Activated CD4-positive, alpha-beta memory T cell treated with anti-CD3 and anti-CD28 coated beads, Interleukin-2, amount 10 ng/mL, durations not matched to agents 7 days and 5 days (primary cell): Measurements from ENCODE around the gene RNF145. TPM values are rescaled to one million over a fixed set of nuclear protein-coding genes. Genes with fewer than 3 reads are reported as not detected.
"Not testable (repeated sequence)": the region's sequence is repeated elsewhere in the genome, so short reads cannot be mapped to it uniquely, and the experiment has no call there.

Experiments used
- CTCF ChIA-PET: fragments of 350-600 bp; sonication (Branson Sonifier 250); formaldehyde crosslinking; loops from one replicate; lab custom pipeline; 2021; ENCODE audit warnings: antibody characterized with exemption, inconsistent platforms; lab: Charles Lee
- POLR2A ChIA-PET: fragments of 350-600 bp; sonication (Branson Sonifier 250); formaldehyde crosslinking; loops from one replicate; lab custom pipeline; 2021; ENCODE audit warnings: antibody characterized with exemption; lab: Charles Lee
- DNase-seq: peaks from one replicate; pipeline ENCODE4 v3.0.0-alpha.2; 2020
- H3K27ac Mint-ChIP-seq: one replicate; pipeline ENCODE4 v1.8.0; 2021; ENCODE audit warnings: mild to moderate bottlenecking, mixed read lengths
- H3K27me3 Mint-ChIP-seq: one replicate; pipeline ENCODE4 v1.8.0; 2021; ENCODE audit warnings: mixed read lengths
- H3K36me3 Mint-ChIP-seq: one replicate; pipeline ENCODE4 v1.8.0; 2021; ENCODE audit warnings: low read depth, mixed read lengths
- H3K4me1 Mint-ChIP-seq: one replicate; pipeline ENCODE4 v1.8.0; 2021; ENCODE audit warnings: mixed read lengths
- H3K4me3 Mint-ChIP-seq: one replicate; pipeline ENCODE4 v1.8.0; 2021; ENCODE audit warnings: mild to moderate bottlenecking, mixed read lengths
- H3K9me3 Mint-ChIP-seq: one replicate; pipeline ENCODE4 v1.8.0; 2021; ENCODE audit warnings: mixed read lengths
- total RNA-seq, 2 experiments: library from RNA; stranded (reverse); gene quantifications; one replicate each; pipeline ENCODE4 v1.2.3, GENCODE V29; 2021

The RNF145 gene
- total RNA-seq, 2 experiments from 2014 or later, result 126 to 127 TPM

GRCh38 chr5:159163701-159164046 is 45.7 kb downstream of the RNF145 start:
- CTCF ChIA-PET, result no interaction called here
- Mint-ChIP-seq H3K9me3 (no peaks in the 10 kb centered on the region), H3K36me3 (peaks cover 51% of the 10 kb centered on the region), H3K27ac (no peak overlapping the region), H3K4me3 (no peak overlapping the region), H3K27me3 (no peaks in the 10 kb centered on the region), H3K4me1 (peaks cover 23% of the 10 kb centered on the region)
- POLR2A ChIA-PET, result interaction anchor here (1.7 to 2.2 kb wide), 2 partner anchors 9 to 44 kb away, joined by 5 to 12 read pairs; no protein-coding TSS in a partner anchor
- no peak for DNase-seq

- ChIA-PET POLR2A (interaction anchor here (1.7 to 2.2 kb wide), 2 partner anchors 10 to 44 kb away, joined by 5 to 12 read pairs; no protein-coding TSS in a partner anchor), CTCF (no interaction called here)
- Mint-ChIP-seq H3K4me3 (no peak overlapping the region), H3K27ac (no peak overlapping the region), H3K36me3 (peaks cover 56% of the 10 kb centered on the region), H3K27me3 (no peaks in the 10 kb centered on the region), H3K4me1 (peaks cover 24% of the 10 kb centered on the region), H3K9me3 (no peaks in the 10 kb centered on the region)
- DNase-seq, result no peak
These were observed 46.2 kb downstream of the RNF145 start for GRCh38 chr5:159163027-159163700.

- H3K9me3 Mint-ChIP-seq, result no peaks in the 10 kb centered on the region
- no peak overlapping the region for H3K4me3 Mint-ChIP-seq
- no peaks in the 10 kb centered on the region for H3K27me3 Mint-ChIP-seq
- peaks cover 61% of the 10 kb centered on the region for H3K36me3 Mint-ChIP-seq
- ChIA-PET CTCF (interaction anchor here (0.8 kb wide), 1 partner anchor 155 kb away, joined by 4 read pairs; no protein-coding TSS in a partner anchor), POLR2A (interaction anchor here (0.9 to 2.2 kb wide), 2 partner anchors 46 to 251 kb away, joined by 3 to 12 read pairs; no protein-coding TSS in a partner anchor)
- no peak overlapping the region for H3K27ac Mint-ChIP-seq
- peaks cover 36% of the 10 kb centered on the region for H3K4me1 Mint-ChIP-seq
- DNase-seq, result no peak
These were observed 47.8 kb downstream of the RNF145 start for GRCh38 chr5:159161361-159162214.

- POLR2A ChIA-PET, result interaction anchor here (0.7 kb wide), 1 partner anchor 615 kb away, joined by 3 read pairs; no protein-coding TSS in a partner anchor
- not testable (repeated sequence) for H3K4me3 Mint-ChIP-seq, H3K27me3 Mint-ChIP-seq, DNase-seq, H3K9me3 Mint-ChIP-seq
- peaks cover 38% of the 10 kb centered on the region for H3K4me1 Mint-ChIP-seq
- peaks cover 68% of the 10 kb centered on the region for H3K36me3 Mint-ChIP-seq
- CTCF ChIA-PET, result interaction anchor here (2.2 to 3.7 kb wide), 3 partner anchors 39 to 829 kb away, joined by 17 to 55 read pairs (median 20); no protein-coding TSS in a partner anchor
- H3K27ac Mint-ChIP-seq, result peak overlapping the region; percentile 3
These were observed 50.7 kb downstream of the RNF145 start for GRCh38 chr5:159158553-159159091.

- Mint-ChIP-seq H3K4me1 (peaks cover 27% of the 10 kb centered on the region), H3K27ac (no peak overlapping the region), H3K4me3 (no peak overlapping the region), H3K27me3 (no peaks in the 10 kb centered on the region), H3K36me3 (peaks cover 60% of the 10 kb centered on the region), H3K9me3 (no peaks in the 10 kb centered on the region)
- no peak for DNase-seq
- POLR2A ChIA-PET, result interaction anchor here (1.4 to 1.6 kb wide), 2 partner anchors 37 to 51 kb away, joined by 4 read pairs; no protein-coding TSS in a partner anchor
- CTCF ChIA-PET, result interaction anchor here (0.6 to 3.7 kb wide), 41 partner anchors 10 to 830 kb away, joined by 3 to 55 read pairs (median 6); no protein-coding TSS in a partner anchor
These were observed 51.8 kb downstream of the RNF145 start for GRCh38 chr5:159157552-159157951.

GRCh38 chr5:159156426-159157238 is 52.7 kb downstream of the RNF145 start:
- Mint-ChIP-seq H3K27ac (peak overlapping the region; percentile 9), H3K4me1 (peaks cover 24% of the 10 kb centered on the region), H3K27me3 (no peaks in the 10 kb centered on the region), H3K36me3 (peaks cover 55% of the 10 kb centered on the region), H3K9me3 (no peaks in the 10 kb centered on the region), H3K4me3 (no peak overlapping the region)
- ChIA-PET CTCF (interaction anchor here (0.7 to 3.7 kb wide), 51 partner anchors 8 to 1298 kb away, joined by 3 to 55 read pairs (median 4); partner anchors contain the start of gene CLINT1), POLR2A (interaction anchor here (0.9 to 1.6 kb wide), 3 partner anchors 38 to 108 kb away, joined by 3 to 4 read pairs (median 4); no protein-coding TSS in a partner anchor)
- peak; percentile 30 for DNase-seq

GRCh38 chr5:159155960-159156359 is 53.4 kb downstream of the RNF145 start:
- H3K4me3 Mint-ChIP-seq, result no peak overlapping the region
- H3K9me3 Mint-ChIP-seq, result no peaks in the 10 kb centered on the region
- peaks cover 20% of the 10 kb centered on the region for H3K4me1 Mint-ChIP-seq
- H3K36me3 Mint-ChIP-seq, result peaks cover 48% of the 10 kb centered on the region
- no peak for DNase-seq
- H3K27ac Mint-ChIP-seq, result no peak overlapping the region
- H3K27me3 Mint-ChIP-seq, result no peaks in the 10 kb centered on the region
- ChIA-PET CTCF (interaction anchor here (0.5 to 3.7 kb wide), 17 partner anchors 7 to 836 kb away, joined by 3 to 55 read pairs (median 6); no protein-coding TSS in a partner anchor), POLR2A (interaction anchor here (1.4 kb wide), 1 partner anchor 53 kb away, joined by 4 read pairs; no protein-coding TSS in a partner anchor)

- peaks cover 12% of the 10 kb centered on the region for H3K27me3 Mint-ChIP-seq
- no peak for DNase-seq
- H3K4me3 Mint-ChIP-seq, result no peak overlapping the region
- ChIA-PET CTCF (interaction anchor here (0.9 kb wide), 1 partner anchor 164 kb away, joined by 3 read pairs; no protein-coding TSS in a partner anchor), POLR2A (no interaction called here)
- no peaks in the 10 kb centered on the region for H3K9me3 Mint-ChIP-seq
- peaks cover 17% of the 10 kb centered on the region for H3K4me1 Mint-ChIP-seq
- H3K27ac Mint-ChIP-seq, result no peak overlapping the region
- H3K36me3 Mint-ChIP-seq, result peaks cover 24% of the 10 kb centered on the region
These were observed 56.5 kb downstream of the RNF145 start for GRCh38 chr5:159152876-159153275.

- Mint-ChIP-seq H3K27me3 (peaks cover 22% of the 10 kb centered on the region), H3K9me3 (peaks cover 3% of the 10 kb centered on the region), H3K4me3 (no peak overlapping the region), H3K4me1 (no peaks in the 10 kb centered on the region), H3K27ac (no peak overlapping the region), H3K36me3 (no peaks in the 10 kb centered on the region)
- POLR2A ChIA-PET, result no interaction called here
- CTCF ChIA-PET, result interaction anchor here (1.2 kb wide), 1 partner anchor 7 kb away, joined by 3 read pairs; no protein-coding TSS in a partner anchor
- no peak for DNase-seq
These were observed 60.3 kb downstream of the RNF145 start for GRCh38 chr5:159149085-159149484.

- CTCF ChIA-PET, result interaction anchor here (1.2 kb wide), 1 partner anchor 9 kb away, joined by 3 read pairs; no protein-coding TSS in a partner anchor
- H3K27me3 Mint-ChIP-seq, result peaks cover 33% of the 10 kb centered on the region
- peaks cover 3% of the 10 kb centered on the region for H3K9me3 Mint-ChIP-seq
- no peaks in the 10 kb centered on the region for H3K4me1 Mint-ChIP-seq
- H3K36me3 Mint-ChIP-seq, result no peaks in the 10 kb centered on the region
- no peak overlapping the region for H3K4me3 Mint-ChIP-seq
- DNase-seq, result no peak
- no peak overlapping the region for H3K27ac Mint-ChIP-seq
- POLR2A ChIA-PET, result no interaction called here
These were observed 61.4 kb downstream of the RNF145 start for GRCh38 chr5:159147976-159148375.

- POLR2A ChIA-PET, result no interaction called here
- Mint-ChIP-seq H3K4me3 (no peak overlapping the region), H3K27me3 (peaks cover 45% of the 10 kb centered on the region), H3K4me1 (no peaks in the 10 kb centered on the region), H3K27ac (no peak overlapping the region), H3K9me3 (peaks cover 3% of the 10 kb centered on the region), H3K36me3 (no peaks in the 10 kb centered on the region)
- CTCF ChIA-PET, result interaction anchor here (1.0 to 2.1 kb wide), 2 partner anchors 10 to 170 kb away, joined by 3 to 9 read pairs; no protein-coding TSS in a partner anchor
- no peak for DNase-seq
These were observed 62.5 kb downstream of the RNF145 start for GRCh38 chr5:159146839-159147238.
